Mesenchymal stem cell (in vitro differentiated cells and primary cell): ENCODE data around the gene RIMBP3C.
"Not testable (repeated sequence)": the region's sequence is repeated elsewhere in the genome, so short reads cannot be mapped to it uniquely, and the experiment has no call there.

ENCODE experiments used
- DNase-seq: peaks from one replicate; pipeline ENCODE4 v3.0.0-alpha.2; 2013
- H2AFZ ChIP-seq: one replicate; pipeline ENCODE4 v1.6.1; 2013; ENCODE audit warnings: low read depth, mild to moderate bottlenecking, control low read depth, inconsistent platforms, low read length, moderate library complexity
- H2AK5ac ChIP-seq: 2 replicates; pipeline ENCODE4 v1.6.1; 2013; ENCODE audit warnings: low read length, moderate library complexity, mild to moderate bottlenecking, inconsistent platforms; ENCODE audit not compliant: severe bottlenecking
- H2BK120ac ChIP-seq: one replicate; pipeline ENCODE4 v1.6.1; 2013; ENCODE audit warnings: low read depth, mild to moderate bottlenecking, inconsistent platforms, low read length, moderate library complexity
- H2BK12ac ChIP-seq, 2 experiments: one replicate each; pipeline ENCODE4 v1.6.1; 2013; ENCODE audit warnings: inconsistent platforms in 2 of 2, low read length in 2 of 2, mild to moderate bottlenecking in 2 of 2, moderate library complexity in 2 of 2, control low read depth in 1 of 2
- H2BK15ac ChIP-seq: one replicate; pipeline ENCODE4 v1.6.1; 2013; ENCODE audit warnings: mild to moderate bottlenecking, low read depth, inconsistent platforms; ENCODE audit not compliant: poor library complexity, severe bottlenecking
- H2BK5ac ChIP-seq: 2 replicates; pipeline ENCODE4 v1.6.1; 2013; ENCODE audit warnings: low read depth, mild to moderate bottlenecking, low read length, control low read depth, inconsistent platforms; ENCODE audit not compliant: poor library complexity, severe bottlenecking
- H3K14ac ChIP-seq, 2 experiments: one replicate each; pipeline ENCODE4 v1.6.1; 2013; ENCODE audit warnings: inconsistent platforms in 2 of 2, low read length in 2 of 2, control low read depth in 1 of 2, mild to moderate bottlenecking in 1 of 2, moderate library complexity in 1 of 2
- H3K18ac ChIP-seq, 2 experiments: one replicate each; pipeline ENCODE4 v1.6.1; 2013; ENCODE audit warnings: inconsistent platforms in 2 of 2, low read length in 2 of 2, control low read depth in 1 of 2, low read depth in 1 of 2, mild to moderate bottlenecking in 1 of 2
- H3K23ac ChIP-seq, 2 experiments: one replicate each; pipeline ENCODE4 v1.6.1; 2013; ENCODE audit warnings: inconsistent platforms in 2 of 2, low read length in 2 of 2, mild to moderate bottlenecking in 2 of 2, moderate library complexity in 2 of 2, control low read depth in 1 of 2
- H3K27ac ChIP-seq: 2 replicates; pipeline ENCODE4 v1.5.1; 2013; ENCODE audit warnings: mild to moderate bottlenecking, moderate library complexity, low read length, control low read depth, inconsistent platforms; ENCODE audit not compliant: poor library complexity, severe bottlenecking
- H3K27me3 ChIP-seq, 2 experiments: 2 replicates each; pipeline versions ENCODE4 v1.6.1 to v1.7.0; 2013; ENCODE audit warnings: low read length in 2 of 2, mild to moderate bottlenecking in 2 of 2, moderate library complexity in 2 of 2, control low read depth in 1 of 2, inconsistent platforms in 1 of 2; ENCODE audit not compliant: control insufficient read depth in 1 of 2, insufficient read depth in 1 of 2
- H3K36me3 ChIP-seq, 2 experiments: 2 replicates each; pipeline versions ENCODE4 v1.6.1 to v1.7.0; 2013; ENCODE audit warnings: low read length in 2 of 2, control low read depth in 1 of 2, inconsistent platforms in 1 of 2, low read depth in 1 of 2, mild to moderate bottlenecking in 1 of 2; ENCODE audit not compliant: insufficient read depth in 2 of 2, control insufficient read depth in 1 of 2
- H3K4ac ChIP-seq, 2 experiments: one replicate each; pipeline ENCODE4 v1.6.1; 2013; ENCODE audit warnings: inconsistent platforms in 2 of 2, low read length in 2 of 2, mild to moderate bottlenecking in 2 of 2, moderate library complexity in 2 of 2, control low read depth in 1 of 2, low read depth in 1 of 2
- H3K4me1 ChIP-seq: 2 replicates; pipeline ENCODE4 v1.6.1; 2013; ENCODE audit warnings: low read depth, low read length, control low read depth; ENCODE audit not compliant: control insufficient read depth, insufficient read depth
- H3K4me2 ChIP-seq: 2 replicates; pipeline ENCODE4 v1.6.1; 2013; ENCODE audit warnings: low read length, mild to moderate bottlenecking, inconsistent platforms; ENCODE audit not compliant: poor library complexity, severe bottlenecking
- H3K4me3 ChIP-seq, 2 experiments: 2 replicates each; pipeline versions ENCODE4 v1.5.1 to v1.7.0; 2013; ENCODE audit warnings: low read length in 2 of 2, mild to moderate bottlenecking in 2 of 2, control low read depth in 1 of 2, low read depth in 1 of 2; ENCODE audit not compliant: insufficient read depth in 1 of 2
- H3K79me1 ChIP-seq: replicated peaks from 2 replicates; pipeline ENCODE4 v1.6.1; 2013; ENCODE audit warnings: mild to moderate bottlenecking, control low read depth, low read length, inconsistent platforms; ENCODE audit not compliant: poor library complexity, severe bottlenecking
- H3K9ac ChIP-seq: 2 replicates; pipeline ENCODE4 v1.7.0; 2013; ENCODE audit warnings: mild to moderate bottlenecking, low read length, moderate library complexity
- H3K9me3 ChIP-seq: 2 replicates; pipeline ENCODE4 v1.7.0; 2013; ENCODE audit warnings: mild to moderate bottlenecking, low read length; ENCODE audit not compliant: control insufficient read depth
- H4K8ac ChIP-seq: one replicate; pipeline ENCODE4 v1.6.1; 2013; ENCODE audit warnings: inconsistent platforms, mild to moderate bottlenecking, low read length, moderate library complexity
- H4K91ac ChIP-seq: one replicate; pipeline ENCODE4 v1.6.1; 2013; ENCODE audit warnings: mild to moderate bottlenecking, low read length, inconsistent platforms
- whole genome bisulfite sequencing: methylation state at CpG from one replicate; pipeline ENCODE4 v1.1.7; 2013; ENCODE audit warnings: mixed read lengths; 5-methylcytosine and 5-hydroxymethylcytosine counted together

RIMBP3C gene

GRCh38 chr22:21544432-21545322 is 6.6 kb downstream of the RIMBP3C start:
- not testable (repeated sequence) for H2BK120ac ChIP-seq, H2BK12ac ChIP-seq, H3K4me2 ChIP-seq, H4K8ac ChIP-seq, H3K18ac ChIP-seq, H3K23ac ChIP-seq, H2BK5ac ChIP-seq, H3K79me1 ChIP-seq, H3K27ac ChIP-seq, H3K27me3 ChIP-seq, H3K14ac ChIP-seq, H2AK5ac ChIP-seq, H3K4ac ChIP-seq, H2BK15ac ChIP-seq, H3K36me3 ChIP-seq, H3K9ac ChIP-seq, H2AFZ ChIP-seq, H3K4me3 ChIP-seq, H4K91ac ChIP-seq, H3K4me1 ChIP-seq, DNase-seq, H3K9me3 ChIP-seq
- WGBS, result no CpG with 5 or more reads among the region's 17 CpGs

GRCh38 chr22:21539862-21540261 is 11.4 kb downstream of the RIMBP3C start:
- H3K4ac ChIP-seq, H2BK5ac ChIP-seq, H2AK5ac ChIP-seq, H4K91ac ChIP-seq, H3K27me3 ChIP-seq, H3K4me2 ChIP-seq, H3K4me1 ChIP-seq, H3K23ac ChIP-seq, H2BK15ac ChIP-seq, H3K18ac ChIP-seq, H3K4me3 ChIP-seq, H2BK120ac ChIP-seq, H4K8ac ChIP-seq, H2AFZ ChIP-seq, H3K79me1 ChIP-seq, H3K14ac ChIP-seq, DNase-seq, H3K27ac ChIP-seq, H3K36me3 ChIP-seq, H2BK12ac ChIP-seq, H3K9ac ChIP-seq, H3K9me3 ChIP-seq: not testable (repeated sequence)
- no CpG with 5 or more reads among the region's 7 CpGs for WGBS

DNA sequence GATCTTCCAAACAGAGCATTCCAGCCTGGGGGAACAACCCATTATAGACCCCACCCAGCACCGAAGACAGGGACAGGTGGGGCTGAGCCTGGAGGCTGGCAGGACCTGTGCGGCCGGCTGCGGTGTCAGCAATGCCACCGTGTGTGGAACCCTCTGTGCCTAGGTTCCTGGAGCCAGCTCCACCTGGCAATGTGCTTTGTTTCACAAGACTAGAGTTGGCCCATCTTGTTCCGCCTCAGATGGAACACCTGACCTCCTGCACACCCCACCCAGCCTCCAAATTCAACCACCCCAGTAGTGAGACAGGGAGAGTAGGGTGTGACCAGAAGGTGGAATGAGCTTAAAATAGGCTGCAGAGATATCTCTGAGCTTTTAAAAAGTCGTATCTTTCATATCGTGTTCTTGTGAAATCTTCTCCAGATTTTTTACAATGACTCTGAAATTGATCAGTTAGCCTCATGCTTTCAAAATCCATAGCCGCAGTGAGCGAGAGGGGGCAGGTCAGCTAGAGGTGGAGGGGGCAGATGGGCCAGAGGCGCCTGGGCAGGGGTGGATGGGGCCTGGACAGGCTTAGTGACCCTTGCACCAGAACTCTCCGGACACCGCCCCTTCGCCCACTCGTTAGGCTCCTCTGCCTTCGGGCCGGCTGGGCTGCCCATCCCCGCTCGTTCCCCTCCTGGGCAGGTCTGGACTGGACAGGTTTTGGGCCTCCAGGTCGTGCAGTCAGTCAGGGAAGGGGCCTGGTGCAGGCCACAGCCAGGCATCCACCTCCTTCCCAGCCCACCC is 18.2 kb downstream of the RIMBP3C start:
- H3K4ac ChIP-seq, H3K9me3 ChIP-seq, H3K23ac ChIP-seq, H3K79me1 ChIP-seq, H2BK15ac ChIP-seq, H3K14ac ChIP-seq, H2AK5ac ChIP-seq, H3K4me1 ChIP-seq, H3K4me2 ChIP-seq, H2BK120ac ChIP-seq, H3K4me3 ChIP-seq, H4K91ac ChIP-seq, H2BK5ac ChIP-seq, DNase-seq, H3K27ac ChIP-seq, H3K9ac ChIP-seq, H4K8ac ChIP-seq, H3K36me3 ChIP-seq, H2AFZ ChIP-seq, H3K27me3 ChIP-seq, H3K18ac ChIP-seq, H2BK12ac ChIP-seq: not testable (repeated sequence)
- WGBS, result no CpG with 5 or more reads among the region's 20 CpGs

GRCh38 chr22:21531525-21531924 is 19.7 kb downstream of the RIMBP3C start:
- not testable (repeated sequence) for H3K4me1 ChIP-seq, H3K27me3 ChIP-seq, H3K9me3 ChIP-seq, H3K4ac ChIP-seq, H3K9ac ChIP-seq, H2BK120ac ChIP-seq, H3K4me3 ChIP-seq, H2BK12ac ChIP-seq, H3K23ac ChIP-seq, H3K18ac ChIP-seq, H2AK5ac ChIP-seq, H3K4me2 ChIP-seq, H2BK15ac ChIP-seq, DNase-seq, H3K36me3 ChIP-seq, H3K79me1 ChIP-seq, H3K14ac ChIP-seq, H4K91ac ChIP-seq, H3K27ac ChIP-seq, H2AFZ ChIP-seq, H4K8ac ChIP-seq, H2BK5ac ChIP-seq
- no CpG with 5 or more reads among the region's 5 CpGs for WGBS
